GM21381 (cell line): ENCODE data around the gene LAMB4.

Experiments used
- ATAC-seq: cut with Tn5 transposase; IDR thresholded peaks from one replicate; pipeline ENCODE4 v1.9.1; 2021; ENCODE audit warnings: mild to moderate bottlenecking, moderate library complexity; ENCODE audit not compliant: unreplicated experiment

LAMB4 gene, protein sequence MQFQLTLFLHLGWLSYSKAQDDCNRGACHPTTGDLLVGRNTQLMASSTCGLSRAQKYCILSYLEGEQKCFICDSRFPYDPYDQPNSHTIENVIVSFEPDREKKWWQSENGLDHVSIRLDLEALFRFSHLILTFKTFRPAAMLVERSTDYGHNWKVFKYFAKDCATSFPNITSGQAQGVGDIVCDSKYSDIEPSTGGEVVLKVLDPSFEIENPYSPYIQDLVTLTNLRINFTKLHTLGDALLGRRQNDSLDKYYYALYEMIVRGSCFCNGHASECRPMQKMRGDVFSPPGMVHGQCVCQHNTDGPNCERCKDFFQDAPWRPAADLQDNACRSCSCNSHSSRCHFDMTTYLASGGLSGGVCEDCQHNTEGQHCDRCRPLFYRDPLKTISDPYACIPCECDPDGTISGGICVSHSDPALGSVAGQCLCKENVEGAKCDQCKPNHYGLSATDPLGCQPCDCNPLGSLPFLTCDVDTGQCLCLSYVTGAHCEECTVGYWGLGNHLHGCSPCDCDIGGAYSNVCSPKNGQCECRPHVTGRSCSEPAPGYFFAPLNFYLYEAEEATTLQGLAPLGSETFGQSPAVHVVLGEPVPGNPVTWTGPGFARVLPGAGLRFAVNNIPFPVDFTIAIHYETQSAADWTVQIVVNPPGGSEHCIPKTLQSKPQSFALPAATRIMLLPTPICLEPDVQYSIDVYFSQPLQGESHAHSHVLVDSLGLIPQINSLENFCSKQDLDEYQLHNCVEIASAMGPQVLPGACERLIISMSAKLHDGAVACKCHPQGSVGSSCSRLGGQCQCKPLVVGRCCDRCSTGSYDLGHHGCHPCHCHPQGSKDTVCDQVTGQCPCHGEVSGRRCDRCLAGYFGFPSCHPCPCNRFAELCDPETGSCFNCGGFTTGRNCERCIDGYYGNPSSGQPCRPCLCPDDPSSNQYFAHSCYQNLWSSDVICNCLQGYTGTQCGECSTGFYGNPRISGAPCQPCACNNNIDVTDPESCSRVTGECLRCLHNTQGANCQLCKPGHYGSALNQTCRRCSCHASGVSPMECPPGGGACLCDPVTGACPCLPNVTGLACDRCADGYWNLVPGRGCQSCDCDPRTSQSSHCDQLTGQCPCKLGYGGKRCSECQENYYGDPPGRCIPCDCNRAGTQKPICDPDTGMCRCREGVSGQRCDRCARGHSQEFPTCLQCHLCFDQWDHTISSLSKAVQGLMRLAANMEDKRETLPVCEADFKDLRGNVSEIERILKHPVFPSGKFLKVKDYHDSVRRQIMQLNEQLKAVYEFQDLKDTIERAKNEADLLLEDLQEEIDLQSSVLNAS (N-terminal part only)

DNA sequence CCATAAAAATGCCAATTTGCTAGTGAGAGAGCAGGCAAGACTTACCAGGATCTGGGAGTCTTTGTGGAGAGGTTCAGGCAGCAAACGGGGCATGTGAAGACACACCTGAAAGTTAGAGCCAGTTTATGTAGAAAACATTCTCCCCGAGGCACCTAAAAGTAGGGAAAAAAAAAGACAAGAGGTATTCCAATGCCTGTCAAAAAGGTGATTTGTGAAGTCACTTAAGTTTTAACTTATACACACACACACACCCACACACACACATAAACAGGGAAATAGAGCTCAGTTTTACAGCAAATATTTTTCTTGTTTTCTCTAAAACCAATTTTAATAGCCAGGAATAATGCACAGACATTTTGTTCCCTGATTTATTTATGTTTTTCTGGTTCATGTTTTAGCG lies at the start of gene LAMB4:
TSS of gene LAMB4 (minus strand) at position 101 of the 400 bp plus-strand sequence. CDS start 7,197 bp downstream, outside the sequence.
- no peak for ATAC-seq

DNA sequence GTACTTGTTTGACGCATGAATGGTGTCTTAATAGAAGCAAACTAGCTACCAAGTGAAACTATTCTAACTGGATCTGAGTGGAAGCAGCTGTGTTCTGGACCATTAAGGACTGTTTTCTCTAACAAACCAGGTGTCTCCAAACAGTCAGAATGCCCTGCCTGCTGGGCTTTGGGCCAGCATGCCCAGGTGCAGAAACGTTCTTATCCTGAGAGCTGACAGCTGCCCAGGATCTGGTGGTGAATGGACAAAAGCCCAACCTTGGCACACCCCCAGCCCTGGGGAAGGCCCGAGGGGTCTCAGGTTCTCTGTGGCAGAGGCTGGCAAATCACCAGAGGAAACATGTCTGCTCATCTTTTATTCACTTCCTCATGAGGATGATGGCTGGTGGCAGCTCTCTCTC lies 48.2 kb upstream of the LAMB4 start:
- ATAC-seq: no peak

DNA sequence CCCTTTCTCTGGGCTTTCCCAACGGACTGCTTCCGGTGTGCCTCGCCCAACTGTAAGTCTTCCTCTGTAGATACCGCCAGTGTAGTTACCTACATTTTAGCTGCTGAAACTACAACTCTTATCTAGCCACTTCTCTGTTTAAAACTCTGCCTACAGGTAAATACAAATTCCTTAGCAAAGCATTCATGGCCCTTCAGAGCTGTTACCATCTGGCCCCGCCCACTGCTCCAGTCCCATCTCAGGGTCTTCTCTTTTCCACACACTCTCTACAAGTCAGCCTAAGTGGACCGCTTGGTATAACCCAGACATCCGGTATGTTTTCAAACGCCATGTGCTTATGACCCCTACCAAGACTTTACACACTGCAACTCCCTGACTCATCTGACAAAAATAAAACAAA lies 41.0 kb upstream of the LAMB4 start:
- no peak for ATAC-seq

DNA sequence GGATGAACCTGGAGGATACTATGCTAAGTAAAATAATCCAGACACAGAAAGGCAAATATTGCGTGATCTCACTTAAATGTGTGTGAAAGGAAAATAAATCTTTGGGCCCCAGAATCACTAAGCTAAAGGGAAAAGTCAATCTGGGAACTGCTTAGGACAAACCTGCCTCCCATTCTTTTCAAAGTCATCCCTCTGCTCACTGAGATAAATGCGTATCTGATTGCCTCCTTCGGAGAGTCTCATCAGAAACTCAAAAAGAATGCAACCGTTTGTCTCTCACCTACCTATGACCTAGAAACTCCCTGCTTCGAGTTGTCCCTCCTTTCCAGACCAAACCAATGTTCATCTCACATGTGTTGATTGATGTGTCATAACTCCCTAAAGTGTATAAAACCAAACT lies 40.1 kb upstream of the LAMB4 start:
- no peak for ATAC-seq

DNA sequence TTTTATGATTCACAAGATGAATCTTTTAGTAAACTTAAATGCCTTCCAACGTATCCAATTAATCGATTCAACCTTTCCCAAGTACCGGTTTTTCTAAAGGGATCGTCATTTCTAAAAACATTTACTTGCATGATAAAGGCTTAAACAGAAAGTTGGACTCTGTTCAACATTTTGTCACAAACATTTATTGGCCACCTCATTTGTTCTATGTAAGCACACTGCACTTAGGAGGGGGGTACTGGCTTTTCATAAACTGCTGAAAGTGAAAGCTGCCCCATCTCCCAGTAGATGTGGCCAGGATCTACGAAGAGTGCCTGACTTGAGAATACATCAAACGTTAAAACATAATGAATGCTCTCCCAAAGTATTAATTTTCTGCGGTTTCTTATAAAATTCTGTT lies 37.3 kb upstream of the LAMB4 start:
- ATAC-seq: no peak

DNA sequence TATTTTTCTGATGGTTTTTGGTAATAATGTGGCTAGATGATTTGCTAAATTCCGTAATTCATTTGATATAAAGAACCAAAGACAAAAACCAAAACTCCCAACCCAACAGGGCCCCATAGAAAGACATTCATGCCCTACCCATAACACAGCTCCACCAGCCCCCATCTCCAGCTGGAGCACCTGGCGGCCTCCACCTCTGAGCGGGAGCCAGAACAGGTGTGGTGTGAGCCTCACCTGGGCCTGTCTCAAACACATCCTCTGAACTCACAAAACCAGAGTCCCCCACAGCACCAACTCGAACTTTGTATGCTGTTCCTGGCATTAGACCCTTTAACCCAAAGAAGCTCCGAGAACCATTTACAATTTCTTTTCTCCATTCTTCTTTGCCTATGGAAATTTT lies 36.5 kb upstream of the LAMB4 start:
- ATAC-seq: no peak

DNA sequence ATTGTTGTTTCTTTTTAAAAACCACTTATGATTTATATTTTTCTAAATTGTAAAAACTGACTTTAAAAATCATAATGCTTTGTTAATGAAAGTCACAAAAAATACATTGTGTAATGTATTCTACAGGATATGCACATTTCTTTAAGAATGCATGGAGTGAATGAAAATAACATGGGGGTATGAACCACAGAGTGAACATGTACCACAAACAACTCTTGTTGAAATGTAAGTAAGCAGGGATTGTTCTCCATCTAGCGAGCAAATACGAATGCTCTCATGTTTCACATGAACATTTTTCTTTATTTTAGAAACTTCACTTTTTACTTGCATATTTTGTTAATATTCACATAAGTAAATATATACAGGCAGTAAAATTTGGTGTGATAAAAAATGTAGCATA lies 35.6 kb upstream of the LAMB4 start:
- no peak for ATAC-seq

DNA sequence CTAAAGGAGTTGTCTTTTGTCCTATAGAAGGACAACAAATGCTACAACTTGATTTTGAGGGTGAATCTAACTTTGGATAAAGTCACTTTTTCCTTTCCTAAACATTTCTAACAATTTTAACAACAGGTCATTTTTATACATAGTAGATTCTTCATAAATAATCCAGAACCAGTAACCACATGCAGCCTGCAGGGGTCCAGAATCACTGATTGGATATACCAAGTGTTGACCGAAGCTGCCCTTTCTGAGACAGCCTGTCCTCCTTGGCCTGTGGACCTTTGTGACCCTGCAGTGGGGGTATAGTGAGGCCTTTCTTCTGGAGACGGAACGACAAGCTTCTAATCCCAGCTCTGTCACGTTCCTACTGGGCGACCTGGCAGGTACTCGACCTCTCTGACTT lies 34.8 kb upstream of the LAMB4 start:
- no peak for ATAC-seq

DNA sequence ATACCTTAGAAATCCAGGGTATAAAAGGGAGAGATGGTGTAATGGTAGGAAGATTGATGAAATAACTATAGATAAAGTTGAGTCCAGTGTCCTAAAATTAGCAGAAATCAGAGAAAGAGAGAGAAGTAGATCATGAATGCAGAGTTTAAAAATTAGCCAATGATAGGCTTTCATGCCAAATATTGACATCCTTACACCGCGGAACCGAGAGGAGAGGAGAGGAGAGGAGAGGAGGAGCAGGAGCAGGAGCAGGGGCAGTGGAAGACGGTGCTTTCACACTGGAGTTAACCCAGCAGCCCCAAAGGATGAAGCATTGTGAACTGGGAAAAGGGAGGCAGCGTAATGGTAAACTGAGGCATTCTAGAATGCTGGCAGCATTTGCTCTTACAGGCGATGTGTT lies 34.2 kb upstream of the LAMB4 start:
- no peak for ATAC-seq

DNA sequence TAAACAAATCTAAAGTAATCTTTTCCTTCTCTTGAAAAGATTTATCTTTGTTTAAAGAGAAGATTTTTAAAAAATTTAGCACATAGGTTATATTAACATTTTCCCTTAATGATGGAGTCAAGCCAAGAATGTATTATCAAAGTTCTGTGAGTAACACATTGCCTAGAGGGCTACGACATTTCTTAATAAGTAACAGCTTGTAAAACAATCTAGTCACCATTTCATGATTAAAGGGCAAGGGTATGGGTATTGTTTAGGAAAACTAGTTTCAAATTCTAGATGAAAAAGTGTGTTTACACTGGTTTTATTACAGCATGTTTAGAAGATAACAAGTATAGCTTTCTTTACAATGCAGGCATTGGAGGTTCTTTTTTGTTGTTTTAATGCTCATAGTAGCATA lies 28.6 kb upstream of the LAMB4 start:
- ATAC-seq: no peak

DNA sequence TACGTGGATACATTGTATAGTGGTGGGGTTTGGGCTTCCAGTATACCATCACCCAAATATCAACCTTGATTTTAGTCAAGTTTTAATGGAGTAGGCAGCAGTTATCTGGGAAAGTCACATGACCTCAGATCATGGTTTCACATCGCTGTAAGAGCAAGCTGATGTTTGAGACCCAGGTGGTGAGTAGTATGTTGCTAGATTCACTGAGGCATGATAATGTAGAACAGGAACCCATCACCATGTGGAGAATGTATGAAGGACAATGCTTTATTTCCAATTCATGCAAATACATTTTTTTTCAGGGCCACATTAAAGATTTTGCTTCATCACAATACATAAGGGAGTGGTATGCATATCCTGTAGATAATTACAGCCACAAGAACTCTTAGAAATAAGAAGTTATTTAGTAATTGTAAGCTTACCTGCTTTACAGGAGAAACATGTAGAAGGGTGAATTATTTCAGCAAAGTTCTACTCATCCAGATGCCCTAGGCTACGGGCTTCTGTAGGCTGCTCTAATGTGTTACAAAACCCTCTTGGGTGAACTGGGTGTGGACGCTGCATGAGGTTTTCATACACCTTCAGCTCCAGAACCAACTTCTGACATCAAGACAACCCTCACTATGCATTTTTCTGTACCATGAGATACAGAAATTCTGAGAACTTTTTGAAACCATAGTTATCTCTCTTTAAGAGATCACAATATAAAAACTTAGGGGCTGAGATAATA lies 27.6 kb upstream of the LAMB4 start:
- no peak for ATAC-seq

DNA sequence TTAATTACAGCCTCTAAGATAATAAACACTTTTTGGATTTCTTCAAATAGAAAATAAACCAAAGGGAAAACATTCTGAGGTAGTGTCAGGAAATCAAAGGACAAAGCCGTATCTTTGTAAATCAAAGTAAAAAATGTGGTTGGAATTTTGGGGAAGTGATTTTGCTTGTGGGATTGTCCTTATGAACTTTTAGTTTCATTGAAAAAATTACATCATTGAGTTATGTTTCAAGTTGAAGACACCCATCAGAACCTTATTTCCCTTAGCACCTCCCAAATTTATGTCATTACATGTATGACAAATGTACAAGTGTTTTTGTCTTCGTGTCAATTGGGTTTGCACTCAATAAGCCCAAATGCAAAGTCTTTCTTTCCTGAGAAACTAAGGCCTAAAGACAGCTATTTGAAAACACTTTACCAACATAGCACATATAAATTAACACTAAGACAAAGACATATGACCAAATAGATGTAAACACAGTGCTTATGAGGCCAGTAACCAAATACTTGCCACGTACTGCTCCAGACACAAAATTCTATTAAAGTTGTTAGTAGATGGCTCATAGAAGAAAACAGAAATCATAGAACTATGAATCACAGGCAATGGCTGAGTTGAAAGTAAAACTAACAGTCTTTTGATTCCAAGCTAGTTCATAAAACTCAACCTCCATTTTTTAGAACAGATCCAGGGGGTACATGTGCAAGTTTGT lies 26.9 kb upstream of the LAMB4 start:
- ATAC-seq: no peak

DNA sequence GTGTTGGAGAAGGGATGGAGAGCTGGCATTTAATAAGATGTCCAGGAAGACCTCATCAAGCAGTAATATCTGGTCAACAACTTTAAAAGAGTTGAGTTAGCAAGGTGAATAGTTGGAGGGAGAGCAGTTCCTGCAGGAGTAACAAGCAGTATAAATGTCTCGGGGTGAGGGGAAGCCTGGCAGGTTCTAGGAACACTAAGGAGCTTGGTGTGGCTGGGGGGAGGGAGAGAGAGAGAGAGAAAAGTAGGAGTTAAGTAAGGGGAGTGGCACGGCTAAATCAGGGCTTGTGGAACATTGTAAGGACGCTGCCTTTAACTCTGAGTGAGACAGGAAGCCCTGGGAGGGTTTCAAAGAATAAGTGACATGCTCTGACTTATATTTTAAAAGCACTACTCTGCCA lies 22.0 kb upstream of the LAMB4 start:
- ATAC-seq: no peak

DNA sequence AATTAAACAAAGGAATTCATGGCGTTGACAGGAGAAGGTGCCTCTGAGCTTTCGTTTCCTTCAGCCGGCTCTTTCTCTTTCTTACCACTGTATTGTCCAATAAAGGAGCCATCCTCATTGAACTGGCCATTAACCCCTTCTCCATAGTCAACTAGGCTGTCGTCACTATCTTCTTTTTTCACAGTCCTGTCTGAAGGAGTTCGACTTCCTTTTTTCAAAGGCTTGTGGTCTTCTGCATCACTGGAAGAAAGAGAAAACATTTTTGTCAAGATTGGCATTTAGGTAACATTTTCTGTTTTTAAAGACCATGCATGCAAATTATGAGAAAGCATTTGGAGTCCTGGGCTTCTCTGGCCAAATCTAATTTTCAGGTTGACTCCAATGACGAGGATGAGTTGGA lies 19.7 kb upstream of the LAMB4 start:
- no peak for ATAC-seq

DNA sequence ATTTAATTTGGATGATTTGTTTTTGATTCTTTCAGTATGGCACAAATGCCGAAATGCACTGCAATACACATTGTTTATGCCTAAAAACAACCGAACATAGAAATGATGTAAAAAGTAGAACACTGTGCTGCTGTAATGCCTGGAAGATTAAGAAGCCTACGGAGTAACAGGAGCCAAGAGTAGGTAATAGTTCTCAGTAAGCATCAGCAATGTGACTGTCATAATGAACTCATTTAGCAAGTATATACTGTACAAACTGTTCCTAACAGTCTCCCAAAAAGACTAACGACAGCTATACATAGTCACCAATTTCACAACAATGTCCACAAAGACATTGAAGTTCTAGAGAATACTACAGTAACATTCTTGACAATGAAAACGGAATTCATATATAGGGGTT lies 19.0 kb upstream of the LAMB4 start:
- ATAC-seq: no peak

DNA sequence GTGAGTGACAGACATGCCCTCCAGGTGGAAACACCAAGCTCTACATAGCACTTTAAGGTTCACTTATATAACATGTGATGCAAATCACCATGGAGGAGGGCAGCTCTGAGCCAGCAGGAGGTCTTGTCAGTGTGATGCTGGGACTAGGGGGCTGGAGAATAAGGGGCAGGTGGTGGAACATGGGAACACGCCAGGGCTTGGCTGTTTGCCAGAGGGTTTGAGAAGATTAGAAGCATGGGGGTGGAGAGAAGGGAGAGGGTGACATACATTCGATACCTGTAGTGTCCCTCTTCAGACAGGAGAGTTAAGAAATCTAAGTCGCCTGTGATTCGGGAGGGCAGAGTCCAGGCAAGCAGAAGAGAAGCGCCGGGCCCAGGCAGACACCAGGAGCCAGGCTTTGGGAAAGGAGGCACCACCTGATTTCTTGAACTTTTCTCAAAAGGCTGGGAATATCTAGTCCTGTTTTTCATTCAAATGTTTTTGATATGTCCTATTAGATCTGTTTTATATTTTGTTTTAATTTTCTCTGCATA lies 16.9 kb upstream of the LAMB4 start:
- no peak for ATAC-seq

DNA sequence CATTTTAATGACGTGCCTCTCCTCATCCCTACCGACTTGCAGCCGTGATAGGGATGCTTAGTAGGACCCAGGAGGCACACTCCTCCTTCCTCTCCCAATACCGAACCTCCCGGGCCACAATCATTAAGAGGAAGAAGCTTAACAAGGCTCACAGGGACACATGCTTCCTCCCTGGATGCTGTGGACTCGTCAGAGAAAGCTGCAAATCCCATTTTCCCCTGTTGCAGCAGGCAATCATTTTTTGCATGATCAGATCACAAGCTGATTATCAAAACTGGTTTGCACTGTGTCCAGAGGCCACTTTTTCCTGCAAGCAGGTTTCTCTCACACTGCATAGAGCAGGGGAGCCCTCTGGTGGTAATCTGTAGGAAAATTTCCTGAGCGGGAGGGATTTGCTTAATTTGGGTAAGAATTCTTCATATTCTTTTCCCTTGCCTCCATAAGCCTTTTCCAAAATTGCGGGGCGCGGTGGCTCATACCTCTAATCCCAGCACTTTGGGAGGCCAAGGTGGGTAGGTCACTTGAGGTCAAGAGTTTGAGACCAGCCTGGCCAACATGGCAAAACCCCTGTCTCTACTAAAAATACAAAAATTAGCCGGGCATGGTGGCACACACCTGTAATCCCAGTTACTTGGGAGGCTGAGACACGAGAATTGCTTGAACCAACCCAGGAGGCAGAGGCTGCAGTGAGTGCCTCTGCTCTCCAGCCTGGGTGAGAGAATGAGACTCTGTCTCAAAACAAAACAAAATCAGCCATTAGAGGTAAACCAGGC lies 16.1 kb upstream of the LAMB4 start:
- ATAC-seq: no peak

DNA sequence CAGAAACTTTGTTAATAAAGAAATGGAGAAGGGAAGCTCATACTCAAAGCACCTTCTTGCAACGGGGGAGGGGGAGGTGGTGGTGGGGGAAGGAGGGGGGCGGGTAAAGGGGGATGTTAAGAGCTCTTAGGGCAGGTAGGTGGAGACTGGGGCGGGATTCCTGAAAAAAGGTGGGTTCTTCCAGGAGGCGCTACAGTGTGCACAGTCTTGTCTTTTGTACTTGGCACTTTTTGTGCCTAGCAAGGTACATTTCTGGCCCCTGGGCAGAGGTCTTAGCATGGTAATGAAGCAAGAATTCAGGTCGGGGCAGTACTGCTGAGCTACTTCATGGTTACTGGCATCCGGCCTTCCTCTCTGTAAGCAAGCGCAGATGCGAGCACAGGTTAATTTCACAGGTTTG lies 15.2 kb upstream of the LAMB4 start:
- no peak for ATAC-seq

DNA sequence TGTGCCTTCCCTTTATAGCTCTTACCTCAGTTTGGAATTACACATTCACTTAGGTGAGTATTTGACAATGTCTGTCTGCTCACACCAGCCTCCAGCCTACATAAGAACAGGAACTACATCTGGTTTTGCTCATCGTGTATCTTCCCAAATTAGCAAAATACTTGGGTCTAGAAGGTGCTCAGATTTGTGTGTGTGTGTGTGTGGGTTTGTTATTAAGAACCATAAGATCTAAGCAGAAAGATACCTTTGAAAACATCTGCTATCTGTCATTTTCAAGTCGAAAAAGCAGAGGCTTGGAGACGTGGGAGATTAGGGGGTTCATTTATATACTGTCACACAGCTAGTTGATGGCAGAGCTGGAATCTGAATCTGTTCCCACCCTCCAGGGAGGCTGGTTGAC lies 14.8 kb upstream of the LAMB4 start:
- ATAC-seq: no peak
